Activated CD8-positive, alpha-beta T cell treated with anti-CD3 and anti-CD28 coated beads for 36 hours (primary cell): ENCODE data around the gene VPS41. TPM values are rescaled to one million over a fixed set of nuclear protein-coding genes. Genes with fewer than 3 reads are reported as not detected.

Source experiments
- ATAC-seq: fragments of 200-7000 bp; cut with Tn5 transposase; one replicate; pipeline ENCODE4 v1.10.0; 2021; ENCODE audit warnings: mild to moderate bottlenecking, moderate library complexity
- CTCF ChIA-PET: fragments of 350-600 bp; sonication (Branson Sonifier 250); formaldehyde crosslinking; loops from one replicate; lab custom pipeline; 2021; ENCODE audit warnings: antibody characterized with exemption; lab: Charles Lee
- POLR2A ChIA-PET: fragments of 350-600 bp; sonication (Branson Sonifier 250); formaldehyde crosslinking; loops from one replicate; lab custom pipeline; 2021; ENCODE audit warnings: antibody characterized with exemption; lab: Charles Lee
- DNase-seq: peaks from one replicate; pipeline ENCODE4 v3.0.0-alpha.2; 2020
- H3K27ac Mint-ChIP-seq: one replicate; pipeline ENCODE4 v1.8.0; 2021; ENCODE audit warnings: mild to moderate bottlenecking, mixed read lengths
- H3K27me3 Mint-ChIP-seq: one replicate; pipeline ENCODE4 v1.8.0; 2021; ENCODE audit warnings: mixed read lengths
- H3K36me3 Mint-ChIP-seq: one replicate; pipeline ENCODE4 v1.8.0; 2021; ENCODE audit warnings: low read depth, mixed read lengths
- H3K4me1 Mint-ChIP-seq: one replicate; pipeline ENCODE4 v1.8.0; 2021; ENCODE audit warnings: low read depth, mixed read lengths
- H3K4me3 Mint-ChIP-seq: one replicate; pipeline ENCODE4 v1.8.0; 2021; ENCODE audit warnings: mild to moderate bottlenecking, moderate library complexity, mixed read lengths
- H3K9me3 Mint-ChIP-seq: one replicate; pipeline ENCODE4 v1.8.0; 2021; ENCODE audit warnings: mixed read lengths
- intact Hi-C: fragments of 100-400 bp; cut with micrococcal nuclease; formaldehyde crosslinking; loops from one replicate; pipeline ENCODE4 v1.10.0; 2022
- total RNA-seq, 2 experiments: library from RNA; stranded (reverse); gene quantifications; one replicate each; pipeline ENCODE4 v1.2.3, GENCODE V29; 2021
- TF ChIP-seq, protein P1 (sequence below): fragments of 200-600 bp; IDR thresholded peaks from one replicate; pipeline ENCODE4 v1.8.0; 2022; ENCODE audit warnings: antibody characterized with exemption, mild to moderate bottlenecking

The VPS41 gene
- total RNA-seq, 2 experiments from 2014 or later = 47.4 to 56.4 TPM

DNA sequence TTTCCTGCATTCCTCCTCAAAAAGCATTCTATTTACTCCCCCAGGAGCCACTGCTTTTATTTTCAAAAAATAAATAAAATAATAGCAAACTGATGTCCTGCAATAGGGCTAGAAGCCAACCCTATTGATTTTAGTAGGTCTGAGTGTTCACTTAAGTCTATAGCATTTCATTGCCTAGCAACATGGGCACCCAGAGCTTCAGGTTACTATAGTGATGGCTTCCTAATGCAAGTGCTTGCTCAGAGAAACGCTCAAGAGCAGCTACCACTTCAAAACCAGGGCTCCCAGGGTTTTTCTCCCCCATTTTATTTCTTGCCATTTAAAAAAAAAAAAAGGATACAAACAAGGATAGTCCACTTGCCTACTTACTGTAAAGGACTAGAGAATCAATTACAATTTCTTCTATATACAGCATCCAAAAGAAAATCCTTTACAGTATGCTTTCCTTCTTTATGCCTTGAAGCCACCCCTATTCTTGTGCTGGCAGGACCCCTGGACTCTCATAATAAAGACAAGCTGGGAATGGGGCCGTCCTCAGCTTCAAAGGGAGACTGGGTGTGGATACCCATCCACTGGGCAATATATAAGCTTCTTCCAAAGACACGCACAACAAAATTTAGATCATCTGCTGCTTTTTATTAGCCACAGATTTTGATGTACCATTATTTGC is 133.3 kb downstream of the VPS41 start:
- DNase-seq = no peak
- no peaks in the 10 kb centered on the region for H3K9me3 Mint-ChIP-seq
- no peaks in the 10 kb centered on the region for H3K27me3 Mint-ChIP-seq
- H3K4me1 Mint-ChIP-seq = no peaks in the 10 kb centered on the region
- CTCF ChIA-PET = no interaction called here
- TF ChIP-seq, protein P1, sequence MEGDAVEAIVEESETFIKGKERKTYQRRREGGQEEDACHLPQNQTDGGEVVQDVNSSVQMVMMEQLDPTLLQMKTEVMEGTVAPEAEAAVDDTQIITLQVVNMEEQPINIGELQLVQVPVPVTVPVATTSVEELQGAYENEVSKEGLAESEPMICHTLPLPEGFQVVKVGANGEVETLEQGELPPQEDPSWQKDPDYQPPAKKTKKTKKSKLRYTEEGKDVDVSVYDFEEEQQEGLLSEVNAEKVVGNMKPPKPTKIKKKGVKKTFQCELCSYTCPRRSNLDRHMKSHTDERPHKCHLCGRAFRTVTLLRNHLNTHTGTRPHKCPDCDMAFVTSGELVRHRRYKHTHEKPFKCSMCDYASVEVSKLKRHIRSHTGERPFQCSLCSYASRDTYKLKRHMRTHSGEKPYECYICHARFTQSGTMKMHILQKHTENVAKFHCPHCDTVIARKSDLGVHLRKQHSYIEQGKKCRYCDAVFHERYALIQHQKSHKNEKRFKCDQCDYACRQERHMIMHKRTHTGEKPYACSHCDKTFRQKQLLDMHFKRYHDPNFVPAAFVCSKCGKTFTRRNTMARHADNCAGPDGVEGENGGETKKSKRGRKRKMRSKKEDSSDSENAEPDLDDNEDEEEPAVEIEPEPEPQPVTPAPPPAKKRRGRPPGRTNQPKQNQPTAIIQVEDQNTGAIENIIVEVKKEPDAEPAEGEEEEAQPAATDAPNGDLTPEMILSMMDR = no peak
- ATAC-seq = no peak
- H3K27ac Mint-ChIP-seq = no peak overlapping the region
- peaks cover 23% of the 10 kb centered on the region for H3K36me3 Mint-ChIP-seq
- intact Hi-C loops = no loop called here
- POLR2A ChIA-PET = interaction anchor here (1.3 kb wide), 1 partner anchor 21 kb away, joined by 3 read pairs; no protein-coding TSS in a partner anchor
- H3K4me3 Mint-ChIP-seq = no peak overlapping the region

DNA sequence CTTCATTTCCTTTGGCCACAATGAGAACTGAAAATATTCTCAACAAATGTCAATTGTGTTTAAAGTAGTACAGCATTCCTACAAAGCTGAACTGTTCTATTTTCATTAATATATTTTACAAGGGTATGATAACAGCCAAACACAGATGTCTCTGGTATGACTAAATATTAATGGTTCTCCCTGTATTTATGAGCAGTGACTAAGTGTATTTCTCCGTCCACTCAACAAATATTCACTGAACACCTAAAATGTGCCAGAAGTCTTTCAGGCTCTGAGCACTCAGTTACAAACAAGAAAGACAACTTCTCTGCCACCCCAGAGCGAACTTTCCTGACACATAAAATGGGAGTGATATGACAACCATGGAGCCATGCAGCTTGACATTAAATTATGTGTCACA is 135.6 kb downstream of the VPS41 start:
- ChIA-PET CTCF (no interaction called here), POLR2A (no interaction called here)
- TF ChIP-seq, protein P1 = no peak
- intact Hi-C loops = no loop called here
- no peak for DNase-seq
- peaks cover 32% of the 10 kb centered on the region for H3K36me3 Mint-ChIP-seq
- ATAC-seq = no peak
- no peaks in the 10 kb centered on the region for H3K27me3 Mint-ChIP-seq
- no peak overlapping the region for H3K27ac Mint-ChIP-seq
- no peaks in the 10 kb centered on the region for H3K4me1 Mint-ChIP-seq
- no peaks in the 10 kb centered on the region for H3K9me3 Mint-ChIP-seq
- H3K4me3 Mint-ChIP-seq = no peak overlapping the region

DNA sequence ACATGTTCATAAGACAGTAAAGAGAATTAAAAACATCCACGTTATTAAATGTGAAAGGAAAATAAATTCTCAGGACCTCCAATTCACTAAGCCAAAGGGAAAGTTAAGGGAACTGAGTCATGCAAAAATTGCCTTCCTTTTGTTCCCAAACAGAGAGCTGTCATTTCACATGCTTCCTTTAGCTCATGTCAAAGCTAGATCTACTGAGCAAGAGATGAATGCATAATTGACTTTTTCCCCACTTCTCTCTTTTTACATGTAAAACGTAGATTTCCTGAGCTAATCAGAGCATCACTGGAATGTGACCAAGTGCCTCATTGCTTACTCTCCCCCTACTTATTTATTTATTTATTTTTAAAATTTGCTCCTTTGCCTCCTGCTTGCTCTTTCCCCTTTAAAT is 148.8 kb downstream of the VPS41 start:
- ChIA-PET CTCF (no interaction called here), POLR2A (no interaction called here)
- intact Hi-C loops = no loop called here
- H3K27me3 Mint-ChIP-seq = no peaks in the 10 kb centered on the region
- no peak for DNase-seq
- no peaks in the 10 kb centered on the region for H3K4me1 Mint-ChIP-seq
- no peak for ATAC-seq
- no peak overlapping the region for H3K27ac Mint-ChIP-seq
- H3K4me3 Mint-ChIP-seq = no peak overlapping the region
- peaks cover 24% of the 10 kb centered on the region for H3K36me3 Mint-ChIP-seq
- TF ChIP-seq, protein P1 = no peak
- H3K9me3 Mint-ChIP-seq = no peaks in the 10 kb centered on the region

DNA sequence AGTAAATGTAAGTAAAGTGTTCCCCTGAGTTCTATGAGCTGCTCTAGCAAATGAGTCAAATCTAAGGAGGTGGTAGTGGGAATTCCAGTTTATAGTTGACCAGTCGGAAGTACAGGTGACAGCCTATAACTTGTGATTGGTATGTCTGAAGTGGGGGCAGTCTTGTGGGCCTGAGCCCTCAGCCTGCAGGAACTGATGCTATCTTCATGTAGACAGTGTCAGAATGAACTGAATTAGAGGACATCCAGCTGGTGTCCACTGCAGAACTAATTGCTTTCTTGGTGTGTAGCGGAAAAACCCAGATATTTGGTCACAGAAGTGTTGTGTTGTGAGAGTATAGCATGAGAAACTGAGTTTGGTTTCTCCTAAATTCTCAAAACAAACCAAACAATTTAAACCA is 150.0 kb downstream of the VPS41 start:
- ChIA-PET CTCF (no interaction called here), POLR2A (no interaction called here)
- H3K36me3 Mint-ChIP-seq = peaks cover 17% of the 10 kb centered on the region
- intact Hi-C loops = no loop called here
- no peak overlapping the region for H3K27ac Mint-ChIP-seq
- no peaks in the 10 kb centered on the region for H3K9me3 Mint-ChIP-seq
- DNase-seq (no peak), ATAC-seq (no peak)
- no peak overlapping the region for H3K4me3 Mint-ChIP-seq
- no peaks in the 10 kb centered on the region for H3K4me1 Mint-ChIP-seq
- TF ChIP-seq, protein P1 = no peak
- no peaks in the 10 kb centered on the region for H3K27me3 Mint-ChIP-seq

DNA sequence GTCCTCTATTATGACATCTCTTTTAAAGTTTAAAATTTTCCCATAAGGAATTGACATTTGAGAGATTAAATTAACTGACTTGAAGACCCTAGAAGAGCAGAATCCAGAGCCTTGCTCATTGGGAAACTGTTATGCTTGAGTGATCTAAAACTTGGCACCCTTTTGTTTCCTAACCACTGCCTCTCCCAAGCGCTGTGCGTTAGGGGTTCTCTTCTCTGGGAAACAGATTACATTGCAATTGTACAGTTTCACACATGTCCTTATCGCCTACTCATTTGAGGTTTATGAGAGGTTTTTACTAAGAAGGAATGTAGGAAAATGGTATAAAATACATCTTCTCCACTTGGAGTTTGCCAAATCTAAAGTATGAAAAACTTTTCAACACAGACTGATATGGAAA is 151.1 kb downstream of the VPS41 start:
- Mint-ChIP-seq H3K4me3 (no peak overlapping the region), H3K4me1 (no peaks in the 10 kb centered on the region), H3K27me3 (no peaks in the 10 kb centered on the region), H3K27ac (no peak overlapping the region), H3K9me3 (no peaks in the 10 kb centered on the region), H3K36me3 (peaks cover 11% of the 10 kb centered on the region)
- ChIA-PET CTCF (no interaction called here), POLR2A (no interaction called here)
- intact Hi-C loops = no loop called here
- DNase-seq (no peak), ATAC-seq (no peak)
- TF ChIP-seq, protein P1 = no peak
